ENCODE measurements around the gene KIAA1755.
"Not testable (repeated sequence)": the region's sequence is repeated elsewhere in the genome, so short reads cannot be mapped to it uniquely, and the experiment has no call there.

KIAA1755 gene

DNA sequence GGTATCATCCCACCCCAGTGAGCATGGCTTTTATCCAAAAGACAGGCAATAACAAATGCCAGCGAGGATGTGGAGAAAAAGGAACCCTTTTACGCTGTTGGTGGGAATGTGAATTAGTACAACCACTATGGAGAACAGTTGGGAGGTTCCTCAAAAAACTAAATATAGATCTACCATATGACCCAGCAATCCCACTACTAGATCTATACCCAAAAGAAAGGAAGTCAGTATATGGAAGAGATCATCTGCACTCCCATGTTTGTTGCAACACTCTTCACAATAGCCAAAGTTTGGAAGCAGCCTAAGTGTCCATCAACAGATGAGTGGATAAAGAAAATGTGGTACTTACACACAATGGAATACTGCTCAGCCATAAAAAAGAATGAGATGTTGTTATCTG, 5.9 kb upstream of the KIAA1755 start:
- DNase-seq (ENCODE audit: low spot score): no peak

DNA sequence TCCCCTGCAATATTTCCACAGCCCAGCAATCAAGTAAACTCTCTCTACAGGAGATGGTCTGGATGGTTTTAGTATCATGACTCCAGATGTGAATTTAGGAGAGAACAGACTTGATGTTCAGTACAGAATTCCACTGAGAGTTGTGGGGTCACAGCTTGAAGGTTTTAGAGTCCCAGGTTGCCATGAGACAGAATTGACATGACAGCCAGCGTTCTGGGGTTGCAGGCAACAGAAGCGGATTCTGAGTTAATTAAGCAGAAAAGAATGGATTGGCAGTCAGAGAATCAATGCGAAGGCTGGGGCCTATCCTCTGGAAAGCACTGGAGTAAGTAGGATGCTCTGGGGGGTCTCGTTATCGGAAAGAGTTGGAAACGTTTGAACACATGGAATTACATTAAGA, 2.4 kb upstream of the KIAA1755 start:
- no peak for DNase-seq (ENCODE audit: low spot score)

- DNase-seq (ENCODE audit: low spot score): no peak
Measured at GRCh38 chr20:38261054-38261390, 487 bp upstream of the KIAA1755 start.

DNA sequence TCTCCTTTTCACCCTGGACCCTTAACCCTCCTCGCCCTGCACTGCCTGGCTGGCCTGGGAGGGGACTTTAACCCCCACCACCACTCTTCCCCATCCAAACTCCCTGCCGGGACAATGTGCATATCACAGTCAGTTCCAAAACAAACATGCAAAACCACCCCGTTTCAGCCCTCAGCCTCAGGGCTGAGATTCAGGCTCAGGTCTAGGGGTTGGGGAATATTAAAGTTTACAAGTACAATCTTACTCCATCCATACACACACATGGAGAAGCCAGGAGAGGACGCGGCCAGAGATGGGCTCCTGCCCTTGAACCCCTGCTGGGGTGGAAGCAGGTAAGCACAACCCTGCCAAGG, 534 bp downstream of the KIAA1755 start:
- peak; percentile 15 for DNase-seq (ENCODE audit: low spot score)

DNA sequence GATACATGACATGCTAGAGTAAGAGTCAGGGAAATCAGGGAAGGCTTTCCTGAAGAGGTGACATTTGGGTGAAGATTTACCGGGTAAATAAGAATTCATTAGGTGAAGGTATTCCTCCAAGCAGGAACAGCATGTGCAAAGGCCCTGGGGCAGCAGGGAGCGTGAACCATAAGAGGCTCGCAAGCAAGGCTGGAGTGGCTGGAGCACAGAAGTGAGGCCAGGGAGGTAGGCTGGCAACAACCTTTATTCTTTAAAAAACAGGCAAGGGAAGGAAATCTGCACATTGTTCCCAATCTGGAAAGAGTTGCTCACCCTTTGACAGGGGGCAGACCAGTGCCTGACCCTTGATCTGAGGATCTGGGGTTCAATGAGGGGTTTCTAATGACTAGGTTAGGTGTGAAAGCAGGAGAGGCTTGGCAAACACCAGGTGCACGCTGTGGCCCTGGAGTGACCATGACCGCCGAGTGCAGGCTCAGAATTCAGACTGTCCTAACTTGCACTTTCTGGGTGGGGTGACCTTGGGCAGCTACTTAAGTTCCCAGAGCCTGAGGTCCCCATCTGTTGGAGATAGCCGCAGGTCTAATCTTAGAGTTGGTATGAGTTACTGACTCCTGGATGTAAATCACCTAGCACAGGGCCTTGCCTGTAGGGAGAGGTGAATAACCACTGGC, 1.9 kb downstream of the KIAA1755 start:
- DNase-seq (ENCODE audit: low spot score): no peak

GRCh38 chr20:38256966-38257365, 3.6 kb downstream of the KIAA1755 start:
- DNase-seq (ENCODE audit: low spot score): no peak

DNA sequence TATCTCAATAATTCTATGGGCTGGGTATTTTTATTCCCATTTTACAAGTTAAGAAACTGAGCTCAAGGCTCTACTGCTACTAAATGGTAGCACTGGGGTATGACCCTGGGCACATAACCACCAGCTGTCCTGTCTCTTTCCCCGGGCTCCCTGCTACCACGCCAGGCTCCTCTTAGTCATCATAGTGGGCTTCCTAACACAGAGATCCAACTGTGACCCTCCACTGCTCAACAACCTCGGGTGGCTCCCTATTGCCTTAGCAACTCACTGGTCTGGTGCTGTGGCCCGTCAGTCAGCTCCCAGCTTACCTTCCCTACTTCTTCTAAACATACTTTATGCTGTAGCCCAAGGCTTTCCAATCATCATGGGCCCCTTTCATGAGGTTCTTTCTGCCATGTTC, 4.5 kb downstream of the KIAA1755 start:
- DNase-seq (ENCODE audit: low spot score): no peak

GRCh38 chr20:38255393-38255792, 5.1 kb downstream of the KIAA1755 start:
- DNase-seq (ENCODE audit: low spot score): no peak

GRCh38 chr20:38254621-38255020, 5.9 kb downstream of the KIAA1755 start:
- not testable (repeated sequence) for DNase-seq (ENCODE audit: low spot score)

GRCh38 chr20:38253571-38253970, 7.0 kb downstream of the KIAA1755 start:
- DNase-seq (ENCODE audit: low spot score): no peak

- DNase-seq (ENCODE audit: low spot score): no peak
Measured at GRCh38 chr20:38252292-38253288, 7.9 kb downstream of the KIAA1755 start.

DNA sequence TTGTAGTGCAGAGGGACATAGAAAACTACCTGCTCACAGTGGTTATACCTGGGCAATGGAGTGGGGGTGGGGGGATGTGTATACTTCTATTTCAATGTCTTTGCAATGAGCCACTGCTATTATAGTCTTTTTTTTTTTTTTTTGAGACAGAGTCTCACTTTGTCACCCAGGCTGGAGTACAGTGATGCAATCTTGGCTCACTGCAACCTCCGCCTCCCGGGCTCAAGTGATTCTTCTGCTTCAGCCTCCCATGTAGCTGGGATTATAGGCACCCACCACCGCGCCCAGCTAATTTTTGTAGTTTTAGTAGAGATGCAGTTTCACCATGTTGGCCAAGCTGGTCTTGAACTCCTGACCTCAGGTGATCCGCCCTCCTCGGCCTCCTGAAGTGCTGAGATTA, 9.1 kb downstream of the KIAA1755 start:
- not testable (repeated sequence) for DNase-seq (ENCODE audit: low spot score)

- no peak for DNase-seq (ENCODE audit: low spot score)
Measured at GRCh38 chr20:38250609-38251008, 9.9 kb downstream of the KIAA1755 start.

- DNase-seq (ENCODE audit: low spot score): no peak
Measured at GRCh38 chr20:38249536-38250310, 10.8 kb downstream of the KIAA1755 start.

GRCh38 chr20:38248133-38248532, 12.4 kb downstream of the KIAA1755 start:
- DNase-seq (ENCODE audit: low spot score): no peak

GRCh38 chr20:38247725-38248124, 12.8 kb downstream of the KIAA1755 start:
- DNase-seq (ENCODE audit: low spot score): not testable (repeated sequence)

DNA sequence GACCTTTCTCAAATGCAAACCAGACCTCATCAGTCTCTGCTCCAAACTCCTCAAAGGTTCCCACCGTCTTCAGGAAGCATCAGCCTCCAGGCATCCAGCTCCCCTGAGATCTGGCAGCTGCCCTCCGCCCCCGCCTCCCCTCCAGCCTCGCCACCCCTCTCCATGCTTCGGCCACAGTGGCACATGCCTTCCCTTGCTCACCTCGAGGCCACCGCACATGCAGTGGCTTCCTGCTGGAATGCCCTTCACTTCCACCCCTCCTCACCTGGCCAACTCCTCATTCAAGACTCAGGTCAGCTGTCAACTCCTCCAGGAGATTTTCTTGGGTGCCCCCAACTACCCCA, 13.4 kb downstream of the KIAA1755 start:
- no peak for DNase-seq (ENCODE audit: low spot score)

- DNase-seq (ENCODE audit: low spot score): no peak
Measured at GRCh38 chr20:38246357-38247165, 14.0 kb downstream of the KIAA1755 start.

DNA sequence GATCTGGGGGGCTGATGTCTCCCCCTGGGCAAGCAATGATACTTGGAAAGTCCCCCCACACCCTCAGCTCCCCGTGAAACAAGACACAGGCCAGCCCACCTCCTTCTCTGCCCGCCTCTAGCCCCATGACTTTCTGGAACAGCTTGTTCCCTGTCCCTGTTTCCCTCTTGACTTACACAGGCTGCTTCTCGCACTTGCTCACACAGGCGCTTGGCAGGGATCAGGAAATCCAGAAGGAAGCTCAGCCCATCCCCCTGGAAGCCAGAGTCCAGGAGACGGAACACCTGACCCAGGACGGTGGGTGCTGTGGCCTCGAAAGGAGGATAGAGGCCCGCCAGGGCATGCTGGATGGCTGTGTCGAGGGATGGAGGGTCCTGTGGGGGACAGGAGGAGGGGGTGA, 14.8 kb downstream of the KIAA1755 start:
- no peak for DNase-seq (ENCODE audit: low spot score)

GRCh38 chr20:38243709-38244020, 16.9 kb downstream of the KIAA1755 start:
- DNase-seq (ENCODE audit: low spot score): no peak

DNA sequence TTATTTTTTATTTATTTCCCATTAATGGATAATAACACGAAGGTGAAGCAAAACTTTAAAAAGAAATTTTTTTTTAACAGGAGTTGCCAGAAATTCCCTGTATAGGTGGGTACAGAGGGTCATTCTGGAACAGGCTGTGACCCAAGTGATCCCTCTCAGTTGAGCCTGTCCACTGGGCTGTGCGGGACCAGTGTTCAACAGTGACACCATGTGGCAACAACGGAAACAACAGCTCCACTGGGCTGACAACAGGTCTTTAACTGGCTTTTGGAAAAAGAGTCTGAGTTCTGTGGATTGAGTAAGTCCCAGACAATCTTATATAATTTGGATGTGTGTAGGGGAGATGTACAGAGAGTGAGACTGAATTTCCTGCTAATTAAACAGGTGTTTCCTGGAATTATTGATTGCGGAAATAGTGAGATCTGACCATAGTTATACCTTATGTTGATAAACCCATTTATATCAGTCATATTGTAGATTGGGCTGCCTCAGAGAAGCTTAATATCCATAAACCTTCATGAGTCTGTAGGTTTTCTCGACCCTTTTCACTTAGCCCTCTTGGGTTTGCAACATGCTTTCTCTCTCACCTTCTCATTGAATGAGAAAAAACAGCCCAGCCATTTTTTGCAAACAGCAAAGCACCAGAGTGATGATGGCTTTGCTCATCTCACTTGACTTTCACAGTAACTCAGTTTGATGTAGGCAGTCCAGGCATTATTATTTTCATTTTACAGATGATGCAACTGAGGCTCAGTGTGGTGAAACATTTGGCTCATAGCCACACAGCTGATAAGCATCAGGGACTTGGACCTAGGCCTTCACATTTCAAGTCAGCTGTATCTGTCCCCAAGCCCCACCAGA, 17.5 kb downstream of the KIAA1755 start:
- DNase-seq (ENCODE audit: low spot score): no peak

Measured in COLO829 (cell line).